CD4-positive, alpha-beta T cell treated with Interleukin-4 for 4 hours (primary cell): ENCODE data around the gene IFIH1.
A peak's percentile ranks its signal among the peaks of the same experiment; 100 is the strongest.

Source experiments
- DNase-seq: peaks from one replicate; pipeline ENCODE4 v3.0.0-alpha.2; 2020

The IFIH1 gene

DNA sequence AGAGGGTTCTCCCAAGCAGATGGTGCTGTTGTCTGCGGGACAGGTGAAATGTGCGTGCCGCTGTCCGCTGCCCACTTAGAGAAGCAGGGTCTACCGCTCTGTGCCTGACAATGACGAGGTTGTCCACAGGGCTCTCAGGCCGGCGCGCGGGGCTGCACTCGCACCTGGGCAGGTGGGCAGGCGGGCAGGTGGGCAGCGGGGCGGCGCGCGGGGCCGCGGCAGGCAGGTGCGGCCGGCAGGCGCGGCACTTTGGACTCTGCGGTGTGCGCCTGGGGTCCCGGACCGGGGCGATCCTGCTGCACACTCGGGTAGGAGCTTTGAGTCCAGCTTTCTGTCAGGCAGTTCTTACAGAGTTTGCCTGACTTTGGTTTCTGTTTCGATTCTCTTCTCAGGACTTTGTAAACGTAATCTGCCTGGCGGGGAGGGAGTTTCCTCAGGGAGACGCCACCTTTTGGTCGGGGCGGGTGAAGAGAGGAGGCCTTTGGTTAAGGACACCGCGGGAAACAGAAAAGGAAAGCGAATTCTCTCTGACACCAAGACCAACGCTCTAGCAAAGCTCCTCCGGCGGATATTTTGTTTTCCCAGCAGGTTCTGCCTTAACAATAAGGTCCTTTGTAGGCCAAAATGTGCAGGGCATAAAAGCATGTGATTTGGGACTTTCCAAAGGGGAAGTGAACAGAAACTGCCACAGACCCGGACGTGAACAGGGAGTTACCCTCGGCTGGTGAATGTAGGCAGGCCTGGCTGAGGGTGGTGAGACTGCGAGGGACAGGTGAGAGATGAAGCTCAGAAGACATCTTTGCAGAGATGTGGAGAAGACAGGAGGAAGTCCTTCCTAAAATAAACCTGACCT lies at the start of gene IFIH1:
IFIH1 (minus strand) TSS at position 357 of the 853 bp plus-strand sequence. CDS start 377 bp downstream, outside the sequence.
- DNase-seq = peak; percentile 88

DNA sequence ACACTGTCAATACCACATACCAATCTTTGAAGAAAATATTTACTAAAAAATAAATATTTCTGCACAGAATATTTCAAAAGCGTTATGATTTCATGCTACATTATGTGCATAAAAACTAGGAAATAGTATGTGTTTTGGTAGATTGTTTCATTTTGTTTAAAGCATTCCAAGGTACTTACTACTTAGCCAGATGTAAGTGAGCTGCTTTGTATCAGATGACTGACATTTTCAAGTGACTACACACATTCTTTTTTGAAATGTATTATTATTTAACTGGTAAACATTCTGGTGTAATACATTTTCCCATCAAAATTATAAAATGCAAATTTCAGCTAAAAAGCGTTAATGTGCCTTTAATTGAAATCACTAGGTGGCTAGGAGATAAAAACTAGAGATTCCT lies 46.9 kb upstream of the IFIH1 start:
- DNase-seq = no peak

DNA sequence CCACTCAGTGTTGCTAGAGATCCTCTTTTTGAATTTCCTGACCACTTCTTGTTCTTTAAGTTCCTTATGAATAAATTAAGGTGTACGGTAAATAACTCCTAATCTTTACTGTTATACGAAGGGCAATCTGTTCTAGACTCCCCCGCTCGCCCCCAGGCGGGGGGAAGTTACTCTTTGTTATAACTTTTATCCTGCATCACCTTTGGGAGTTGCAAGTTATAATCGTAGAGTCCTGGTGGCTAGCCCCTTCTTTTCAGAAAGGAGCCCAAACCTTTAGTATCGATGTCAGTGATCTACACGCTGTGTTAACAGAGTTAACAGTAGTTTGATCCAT lies 26.1 kb upstream of the IFIH1 start:
- no peak for DNase-seq

DNA sequence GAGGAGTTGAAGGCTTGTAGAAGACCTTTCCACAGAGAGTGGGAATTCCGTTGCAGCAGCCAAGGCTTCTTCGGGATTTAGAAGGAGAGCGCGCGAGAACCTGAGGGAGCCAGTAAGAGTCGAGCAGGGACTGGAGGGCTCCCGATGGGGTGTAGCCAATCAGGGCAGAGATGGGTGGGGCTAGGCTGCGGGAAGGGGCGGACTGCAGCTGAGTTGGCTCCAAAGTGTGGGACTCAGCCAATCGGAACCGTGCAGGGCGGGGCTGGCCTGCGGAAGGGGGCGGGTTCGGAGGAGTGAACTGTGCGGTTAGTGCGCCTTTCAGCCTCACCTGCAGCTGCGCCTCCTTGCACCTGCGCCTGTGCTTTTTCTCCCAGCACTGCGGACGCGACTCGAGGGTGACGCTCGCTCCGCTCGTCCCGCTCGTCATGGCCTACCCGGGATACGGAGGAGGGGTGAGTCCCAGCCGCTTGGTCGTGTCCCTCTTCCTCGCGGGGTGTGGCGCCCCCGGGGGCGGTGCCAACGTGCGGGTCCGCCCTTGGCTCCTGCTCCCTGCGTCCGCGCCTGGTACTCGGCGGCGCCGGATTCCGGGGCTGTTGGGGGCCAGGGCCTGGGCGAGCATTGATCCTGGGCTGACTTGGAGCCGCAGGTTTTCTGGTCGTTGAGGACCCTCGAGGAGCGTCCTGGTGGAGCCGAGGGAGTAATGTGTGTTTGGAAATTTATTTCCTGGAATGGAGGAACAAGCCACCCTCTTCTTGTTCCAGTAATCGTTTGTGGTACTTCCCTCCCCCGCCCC lies 25.5 kb upstream of the IFIH1 start, which contains the start of gene GCA:
GCA (plus strand) TSS at position 309 of the 793 bp plus-strand sequence; CDS start at position 426, 117 bp downstream.
- peak; percentile 96 for DNase-seq

DNA sequence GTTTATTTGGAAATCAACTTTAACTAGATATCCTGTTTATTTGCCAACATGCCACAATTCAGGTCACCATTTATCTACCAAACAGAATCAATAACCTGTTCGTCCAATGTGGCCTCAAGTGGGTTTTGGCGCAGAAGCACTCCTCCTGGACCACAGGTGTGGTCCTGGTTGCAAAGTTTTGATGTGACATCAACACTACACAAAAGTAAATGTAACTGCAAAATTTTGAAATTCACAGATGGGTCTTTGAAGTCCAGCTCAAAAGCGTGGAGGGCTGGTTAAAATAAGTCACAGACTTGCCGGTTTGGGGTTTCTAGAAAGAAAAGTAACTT lies 25.0 kb upstream of the IFIH1 start:
- DNase-seq = no peak

DNA sequence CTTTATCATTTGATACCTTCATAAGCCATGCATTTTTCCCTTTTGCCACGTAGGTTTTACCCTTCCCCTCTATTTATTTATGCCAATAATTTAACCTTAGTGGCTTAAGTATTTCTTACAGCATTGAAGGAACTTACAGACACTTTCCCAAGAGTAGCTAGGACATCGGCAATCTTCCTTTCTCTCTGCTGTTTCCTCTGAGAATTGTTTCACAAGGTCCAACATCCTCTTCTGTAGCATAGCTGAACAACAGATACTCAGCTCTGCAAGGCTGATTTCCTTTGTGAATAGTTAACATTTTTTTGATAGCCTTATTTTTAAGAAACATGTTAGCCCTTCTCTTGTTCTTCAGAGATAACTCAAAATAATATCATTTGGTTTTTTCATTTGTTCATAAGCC lies 24.4 kb upstream of the IFIH1 start:
- DNase-seq = no peak

DNA sequence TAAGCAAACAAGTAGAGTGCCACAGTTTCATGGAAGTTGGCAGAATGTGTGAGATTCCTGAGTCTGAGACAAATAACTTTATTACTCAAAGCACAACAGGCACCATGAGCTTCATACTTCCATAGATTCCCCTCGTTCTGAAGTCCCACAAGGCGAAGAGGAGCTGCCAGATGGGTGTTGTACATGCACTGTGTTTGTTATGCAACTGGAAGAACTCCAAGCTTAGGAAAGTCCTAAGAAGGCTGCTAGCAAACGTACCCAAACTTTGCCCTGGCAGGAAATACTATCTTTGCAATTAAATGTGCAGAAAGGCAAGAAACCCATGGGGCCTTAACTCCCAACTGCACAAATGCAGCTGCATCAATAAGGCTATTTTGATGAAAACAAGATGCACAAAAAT lies 23.8 kb upstream of the IFIH1 start:
- no peak for DNase-seq

DNA sequence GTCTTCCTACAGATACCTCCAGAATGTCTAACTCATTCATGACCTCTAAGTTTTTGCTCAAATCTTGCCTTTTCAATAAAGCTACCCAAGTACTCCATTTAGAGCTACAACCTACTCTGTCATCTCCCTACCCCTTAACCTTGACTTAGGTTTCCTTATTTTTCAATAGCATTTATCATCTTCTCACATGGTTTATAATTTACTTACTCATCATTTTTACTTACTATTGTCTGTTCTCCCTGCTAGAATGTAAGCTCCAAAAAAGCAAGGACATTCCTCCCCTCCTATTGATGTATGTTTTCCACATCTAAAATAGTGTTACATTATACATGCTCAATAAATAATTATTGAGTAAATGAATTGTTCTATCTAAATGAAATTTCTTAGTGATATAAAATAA lies 22.3 kb upstream of the IFIH1 start:
- no peak for DNase-seq

DNA sequence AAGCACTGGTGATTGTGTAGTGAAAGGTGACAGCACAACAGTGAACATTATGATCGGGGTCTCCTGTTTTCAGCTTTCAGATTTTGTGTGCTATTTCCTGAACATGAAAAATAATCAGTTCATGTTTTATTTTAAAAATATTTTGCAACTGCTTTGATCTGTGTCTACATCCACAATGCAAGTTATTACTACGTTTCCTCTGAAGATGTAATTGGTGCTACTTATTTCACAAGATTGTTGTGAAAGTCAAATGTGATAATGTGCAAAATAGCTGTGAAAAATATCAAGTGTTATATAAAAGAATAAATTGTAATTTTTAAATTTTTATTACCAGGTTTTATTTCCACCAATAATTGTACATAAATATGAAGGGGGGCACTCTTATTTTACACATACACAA lies 19.4 kb upstream of the IFIH1 start:
- no peak for DNase-seq

DNA sequence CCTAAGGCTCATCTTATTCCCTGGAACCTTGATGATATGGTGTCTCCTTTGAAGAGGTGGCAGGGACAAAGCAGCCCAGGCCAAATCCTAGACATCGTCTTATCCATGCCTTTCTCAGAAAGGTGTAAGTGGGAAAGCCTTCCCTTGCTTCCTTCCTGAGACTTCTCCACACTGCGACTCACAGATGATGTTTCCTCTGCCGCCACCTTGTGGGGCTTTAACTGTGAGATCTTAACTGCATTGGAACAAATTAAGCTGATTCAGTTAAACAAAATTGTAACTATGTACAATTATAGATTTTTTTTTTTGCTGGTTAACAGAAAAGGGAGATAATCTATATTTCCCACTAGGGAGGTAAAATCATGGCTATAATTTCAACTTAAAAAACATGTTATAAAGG lies 15.5 kb upstream of the IFIH1 start:
- DNase-seq = peak; percentile 28

DNA sequence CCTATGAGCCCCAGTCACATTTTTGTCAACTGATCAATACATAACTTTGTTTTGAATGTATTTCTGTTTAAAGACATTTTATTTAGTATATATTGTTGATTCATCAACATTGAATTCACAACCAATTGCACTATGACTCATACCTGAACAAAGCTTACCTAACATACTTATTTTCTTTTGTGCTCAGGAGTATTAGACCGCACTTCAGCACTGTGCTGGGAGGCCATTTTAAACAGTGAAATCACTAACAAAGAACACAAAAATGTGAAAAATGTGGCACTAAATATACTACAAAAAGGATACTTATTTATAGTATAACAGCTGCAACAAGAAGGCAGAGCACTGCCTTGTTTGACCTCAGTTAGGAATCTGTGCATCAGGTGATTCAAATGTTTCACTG lies 12.4 kb upstream of the IFIH1 start:
- DNase-seq = no peak

DNA sequence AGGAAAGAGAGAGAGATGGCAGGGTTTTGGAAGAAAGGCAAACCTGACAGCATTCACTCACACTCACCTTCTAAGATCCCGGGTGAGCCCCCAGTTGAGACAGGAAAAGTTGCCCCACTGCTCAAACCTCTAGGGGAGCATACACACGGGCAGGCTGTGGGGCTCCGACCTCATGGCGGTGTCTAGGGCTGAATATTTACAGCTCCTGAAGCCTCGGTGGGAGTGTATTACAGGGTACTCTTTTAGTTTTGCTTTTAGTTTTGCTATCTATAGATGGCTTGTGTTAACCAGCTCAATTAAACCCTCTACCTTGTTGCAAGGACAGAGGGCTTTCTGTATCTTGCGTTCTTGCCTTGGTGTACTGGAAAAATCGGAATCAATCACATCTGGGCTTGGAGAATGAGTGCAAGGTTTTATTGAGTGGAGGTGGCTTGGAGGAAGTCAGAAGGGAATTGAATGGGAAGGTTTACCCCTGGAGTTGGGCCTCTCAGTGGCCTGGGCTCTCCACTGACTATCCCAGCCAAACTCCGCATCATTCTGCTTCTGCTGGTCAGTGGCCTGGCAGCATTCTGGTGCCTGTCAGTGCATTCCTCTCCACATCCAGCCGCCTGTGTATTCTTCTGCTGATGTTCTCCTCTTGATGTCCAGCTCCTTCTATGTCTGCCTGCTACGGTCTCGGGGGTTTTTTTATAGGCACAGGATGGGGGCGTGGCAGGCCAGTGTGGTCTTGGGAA lies 10.1 kb upstream of the IFIH1 start:
- DNase-seq = no peak

DNA sequence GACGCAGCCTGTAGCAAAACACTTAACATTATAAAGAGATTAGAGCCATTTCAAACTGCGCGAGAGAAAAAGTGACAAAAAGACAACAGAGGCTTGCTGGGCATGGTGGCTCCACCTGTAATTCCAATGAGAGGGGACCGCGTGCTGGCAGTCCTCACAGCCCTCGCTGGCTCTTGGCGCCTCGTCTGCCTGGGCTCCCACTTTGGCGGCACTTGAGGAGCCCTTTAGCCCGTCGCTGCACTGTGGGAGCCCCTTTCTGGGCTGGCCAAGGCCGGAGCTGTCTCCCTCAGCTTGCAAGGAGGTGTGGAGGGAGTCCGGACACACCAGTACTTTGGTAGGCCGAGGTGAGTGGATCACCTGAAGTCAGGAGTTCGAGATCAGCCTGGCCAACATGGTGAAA lies 9.3 kb upstream of the IFIH1 start:
- DNase-seq = no peak

DNA sequence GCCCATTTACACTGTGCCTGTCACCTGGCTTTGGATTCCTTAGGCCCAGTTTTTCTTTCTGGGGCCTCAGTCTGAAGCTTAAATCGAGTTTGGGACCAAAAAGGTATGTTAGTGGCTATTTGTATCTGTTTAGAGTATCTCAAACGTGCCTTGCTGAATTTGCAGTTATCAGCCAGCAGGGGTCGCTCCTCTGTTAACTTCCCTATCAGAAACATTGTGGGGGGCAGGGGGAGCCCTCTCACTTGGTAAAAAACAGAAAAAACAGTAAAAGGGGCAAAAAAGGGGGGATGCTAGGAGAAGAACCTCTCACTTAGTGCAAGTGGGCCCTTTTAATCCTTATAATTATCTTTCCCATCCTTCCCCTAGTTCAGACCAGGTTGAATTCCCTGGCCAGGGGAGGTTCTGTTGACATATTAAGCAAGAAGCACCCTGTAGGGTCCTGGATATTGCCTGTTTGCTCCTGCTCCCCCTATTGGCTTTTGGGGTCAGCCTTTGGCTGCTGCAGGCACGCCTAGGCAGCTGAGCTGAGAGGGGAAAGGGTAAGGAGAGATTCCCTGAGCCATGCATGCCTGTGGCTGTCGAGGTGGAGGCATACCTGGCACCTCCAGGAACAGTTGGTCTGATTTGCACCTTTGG lies 8.8 kb upstream of the IFIH1 start:
- DNase-seq = no peak

DNA sequence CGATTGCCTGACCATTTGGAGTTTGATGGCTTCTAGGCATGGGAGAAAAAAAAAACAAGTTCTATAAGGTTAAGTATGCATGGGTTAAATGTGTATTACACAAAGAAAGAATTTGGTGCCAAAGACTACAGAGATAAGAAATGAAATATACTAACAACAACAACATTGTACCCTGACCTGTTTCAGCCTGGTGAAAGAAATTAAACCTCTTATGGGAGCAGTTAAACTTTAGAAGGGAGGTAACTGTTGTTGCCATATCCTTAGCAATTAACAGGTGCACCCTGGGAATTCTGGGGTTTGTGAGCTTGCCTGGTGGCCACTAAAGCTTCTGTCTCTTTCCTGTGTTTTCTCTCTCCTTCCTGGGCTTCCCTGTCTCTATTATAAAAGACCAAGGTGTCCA lies 6.5 kb upstream of the IFIH1 start:
- DNase-seq = no peak

DNA sequence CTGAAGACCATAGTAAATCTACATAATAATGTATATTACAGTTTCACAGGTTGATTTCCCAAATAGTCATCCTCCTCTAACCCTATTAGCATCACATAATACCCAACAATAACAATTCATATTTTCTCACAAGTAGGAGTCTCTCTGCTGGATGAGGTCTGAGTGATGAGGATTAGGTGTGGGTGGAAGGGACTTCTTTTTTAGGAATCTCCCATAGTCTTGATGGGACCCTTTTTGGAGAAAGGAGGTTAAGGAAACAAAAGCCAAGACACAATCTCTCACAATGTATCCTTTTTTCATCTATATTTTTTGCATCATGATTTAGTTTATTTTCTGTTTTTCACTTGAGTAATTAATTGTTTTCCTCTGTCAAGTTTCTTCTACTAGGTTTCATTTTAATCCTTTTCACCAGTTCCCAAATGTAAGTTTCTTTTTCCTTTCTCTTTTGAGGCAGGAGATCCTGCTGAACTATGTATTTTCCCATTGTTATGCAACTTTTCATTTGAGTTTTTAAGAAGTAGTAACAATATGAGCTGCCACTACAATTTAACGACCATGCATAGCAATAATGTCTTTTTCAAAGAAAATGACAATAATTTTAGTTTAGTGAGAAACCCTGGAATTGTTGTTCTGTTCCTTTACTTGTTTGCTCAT lies 2.5 kb upstream of the IFIH1 start:
- no peak for DNase-seq

DNA sequence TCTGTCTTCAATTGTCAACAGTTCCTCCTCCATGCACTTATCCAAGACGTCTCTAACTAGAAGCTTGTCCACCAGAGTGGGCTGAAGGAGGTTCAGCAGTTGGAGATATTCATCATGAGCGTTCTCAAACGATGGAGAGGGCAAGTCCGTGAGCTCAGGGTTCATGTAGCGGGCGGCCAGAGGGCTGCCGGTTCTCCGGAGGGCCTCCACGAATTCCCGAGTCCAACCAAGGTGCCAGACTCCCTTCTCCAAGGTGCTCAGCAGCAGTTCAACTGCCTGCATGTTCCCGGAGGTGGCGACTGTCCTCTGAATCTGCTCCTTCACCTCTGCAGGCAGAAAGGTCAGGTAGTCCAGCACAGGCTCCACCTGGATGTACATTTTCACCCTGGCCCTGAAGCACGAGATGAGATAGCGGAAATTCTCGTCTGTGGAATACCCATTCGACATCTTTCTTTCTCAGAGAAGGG lies 590 bp downstream of the IFIH1 start:
- DNase-seq = peak; percentile 21

DNA sequence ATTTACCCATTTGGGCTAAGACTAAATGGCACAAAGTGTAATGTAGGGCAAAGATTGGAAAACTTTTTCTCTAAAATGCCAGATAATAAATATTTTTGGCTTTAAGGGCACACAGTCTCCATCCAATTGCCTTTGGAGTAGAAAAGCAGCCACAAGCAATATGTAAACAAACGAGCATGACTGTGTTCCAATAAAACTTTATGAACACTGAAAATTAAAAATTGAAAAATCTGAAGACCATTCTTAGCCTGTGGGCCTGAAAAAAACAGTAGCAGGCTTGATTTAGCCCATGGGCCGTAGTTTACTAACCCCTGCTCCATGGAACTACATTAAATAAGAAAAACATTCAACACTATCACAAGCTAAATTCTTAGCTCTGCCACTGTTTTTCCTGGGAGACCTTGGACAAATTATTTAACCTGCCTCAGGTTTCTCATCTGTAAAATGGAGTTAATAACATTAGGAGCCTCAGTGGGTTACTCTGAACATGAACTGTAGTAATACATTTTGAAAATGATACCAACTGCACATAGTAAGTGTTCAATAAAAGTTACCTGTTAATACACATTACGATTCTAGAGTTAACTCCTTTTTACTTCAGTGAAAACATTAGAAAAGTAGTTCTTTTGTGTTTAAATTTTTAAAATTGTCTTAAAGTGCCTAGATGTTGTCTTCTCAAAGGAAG lies 1.3 kb downstream of the IFIH1 start:
- no peak for DNase-seq

DNA sequence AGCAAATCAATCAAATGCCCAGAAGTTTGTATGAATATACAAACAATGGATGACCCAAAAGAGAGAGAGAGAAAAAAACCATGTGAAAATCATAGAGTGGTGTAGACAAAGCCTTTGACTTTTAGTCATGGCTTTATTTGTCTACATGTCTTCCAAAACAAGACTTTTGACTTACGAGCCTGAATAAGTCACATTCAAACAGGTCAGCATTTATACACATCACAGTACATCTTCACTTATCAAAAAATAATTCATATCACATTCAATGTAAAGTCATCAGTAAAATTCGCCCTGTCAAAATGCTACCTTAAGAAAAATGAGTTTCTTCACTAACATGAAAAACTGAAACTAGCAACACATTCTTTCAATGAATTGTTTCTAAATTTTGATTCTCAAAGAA lies 1.9 kb downstream of the IFIH1 start:
- DNase-seq = no peak

DNA sequence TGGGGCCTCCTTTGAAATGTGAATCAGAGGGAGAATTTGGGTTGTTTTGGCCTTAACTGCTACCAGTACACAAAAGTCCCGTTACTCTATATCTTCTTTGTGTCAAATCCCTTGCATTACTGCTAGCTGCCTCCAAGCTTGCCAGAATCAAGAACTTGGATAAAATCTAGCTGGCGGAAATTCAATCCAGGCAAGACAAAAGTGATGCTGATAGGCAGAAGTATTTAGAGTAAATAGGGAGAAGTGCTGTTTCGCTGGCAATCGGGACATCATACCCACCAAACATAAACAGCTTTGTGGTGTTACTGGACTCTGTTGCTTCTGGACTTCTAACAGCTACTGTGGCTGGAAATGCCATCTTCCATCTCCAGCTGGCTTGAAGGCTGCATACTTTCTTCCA lies 2.5 kb downstream of the IFIH1 start:
- DNase-seq = no peak

DNA sequence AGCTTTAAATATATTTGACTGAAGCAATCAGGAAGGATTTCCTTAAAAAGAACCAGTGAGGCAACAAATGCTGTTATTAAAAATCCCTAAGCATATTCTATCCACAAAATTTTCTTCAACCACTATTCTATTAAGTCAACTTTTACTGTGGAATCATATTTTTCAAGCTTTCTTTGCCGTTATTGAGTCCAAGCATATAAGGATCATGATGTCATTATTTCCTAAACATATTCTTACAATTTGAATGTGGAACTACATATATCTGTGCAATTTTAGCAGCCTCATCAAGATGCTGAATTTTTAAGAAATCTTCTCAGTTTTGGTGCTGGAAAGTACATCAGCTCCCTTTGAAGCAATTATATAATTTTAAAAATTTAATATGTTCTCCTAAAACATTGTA lies 5.6 kb downstream of the IFIH1 start:
- no peak for DNase-seq
